ENCODE data around the gene NKAIN4.
A peak's percentile ranks its signal among the peaks of the same experiment; 100 is the strongest.
"Not testable (repeated sequence)": the region's sequence is repeated elsewhere in the genome, so short reads cannot be mapped to it uniquely, and the experiment has no call there.

The NKAIN4 gene

GRCh38 chr20:63235399-63235983, 18.8 kb downstream of the NKAIN4 start, which contains the start of gene BIRC7:
TSS of gene BIRC7 (plus strand) at chr20:63235905. CDS start at chr20:63236097, 192 bp downstream.
- no peak for DNase-seq

GRCh38 chr20:63234693-63235398, 19.4 kb downstream of the NKAIN4 start:
- DNase-seq: peak; percentile 25

GRCh38 chr20:63233924-63234323, 20.3 kb downstream of the NKAIN4 start:
- DNase-seq: no peak

- no peak for DNase-seq
Observed at GRCh38 chr20:63233061-63233344, 21.3 kb downstream of the NKAIN4 start.

GRCh38 chr20:63232235-63233060, 21.8 kb downstream of the NKAIN4 start:
- no peak for DNase-seq

- no peak for DNase-seq
Observed at GRCh38 chr20:63230800-63231268, 23.4 kb downstream of the NKAIN4 start.

- DNase-seq: no peak
Observed at GRCh38 chr20:63228806-63229205, 25.5 kb downstream of the NKAIN4 start.

- DNase-seq: no peak
Observed at GRCh38 chr20:63227260-63227659, 27.0 kb downstream of the NKAIN4 start.

GRCh38 chr20:63226042-63226943, 28.0 kb downstream of the NKAIN4 start:
- DNase-seq: no peak

- DNase-seq: no peak
Observed at GRCh38 chr20:63225082-63225454, 29.2 kb downstream of the NKAIN4 start.

- DNase-seq: no peak
Observed at GRCh38 chr20:63224412-63225081, 29.7 kb downstream of the NKAIN4 start.

GRCh38 chr20:63223826-63224207, 30.4 kb downstream of the NKAIN4 start:
- no peak for DNase-seq

GRCh38 chr20:63223121-63223825, 31.0 kb downstream of the NKAIN4 start:
- peak; percentile 39 for DNase-seq

- no peak for DNase-seq
Observed at GRCh38 chr20:63222541-63222940, 31.7 kb downstream of the NKAIN4 start.

GRCh38 chr20:63221400-63222053, 32.7 kb downstream of the NKAIN4 start:
- DNase-seq: not testable (repeated sequence)

- no peak for DNase-seq
Observed at GRCh38 chr20:63220696-63221399, 33.4 kb downstream of the NKAIN4 start.

GRCh38 chr20:63219866-63220521, 34.3 kb downstream of the NKAIN4 start:
- DNase-seq: no peak

GRCh38 chr20:63219447-63219821, 34.8 kb downstream of the NKAIN4 start:
- DNase-seq: no peak

GRCh38 chr20:63218701-63219446, 35.4 kb downstream of the NKAIN4 start:
- no peak for DNase-seq

All from activated CD4-positive, alpha-beta T cell treated with anti-CD3 and anti-CD28 coated beads, Interleukin-2, amount 50 U/mL, for 1 hour (primary cell).